Pancreas (tissue), 10 donors: ENCODE results near the gene GLI3. TPM values are rescaled to one million over a fixed set of nuclear protein-coding genes. Genes with fewer than 3 reads are reported as not detected.

Experiments used
- ATAC-seq, 4 donors: fragments of 200-7000 bp; cut with Tn5 transposase; one replicate each; pipeline versions ENCODE4 v1.8.0 to v1.9.1; 2020; ENCODE audit warnings: mild to moderate bottlenecking in 4 of 4, moderate library complexity in 4 of 4
- DNase-seq, 6 donors: peaks; one replicate each; pipeline ENCODE4 v3.0.0-alpha.2; 2020
- FAIRE-seq: peaks from 2 replicates; lab custom pipeline; 2012; peaks lifted over from hg19 to GRCh38; lab: Jason Lieb, UNC
- H3K27ac ChIP-seq, 4 donors: fragments of 200-600 bp; sonication (generic); 1 replicate in 3 of 4; 2 replicates in 1 of 4; pipeline versions ENCODE4 v1.5.0 to v1.8.0; 2020
- H3K27me3 ChIP-seq, 4 donors: fragments of 200-600 bp; one replicate each; pipeline ENCODE4 v1.8.0; 2021
- H3K36me3 ChIP-seq, 3 donors: fragments of 200-600 bp; sonication (generic) in 1 of 3; one replicate each; pipeline versions ENCODE4 v1.5.0 to v1.8.0; 2020 to 2021
- H3K4me1 ChIP-seq, 3 donors: fragments of 200-600 bp; one replicate each; pipeline ENCODE4 v1.8.0; 2021
- H3K4me3 ChIP-seq, 4 donors: fragments of 200-600 bp; sonication (generic) in 2 of 4; one replicate each; pipeline versions ENCODE4 v1.5.0 to v1.8.0; 2020 to 2021
- H3K9me3 ChIP-seq, 4 donors: fragments of 200-600 bp; one replicate each; pipeline ENCODE4 v1.8.0; 2021
- WGBS, 2 donors: extraction: QIAGEN DNeasy Blood & Tissue Kit; methylation state at CpG; one replicate each; pipeline ENCODE4 v1.1.7; 2013; 5-methylcytosine and 5-hydroxymethylcytosine counted together
- intact Hi-C, 3 donors: fragments of 100-400 bp; cut with DNase I; formaldehyde crosslinking; loops; one replicate each; pipeline versions ENCODE4 v1.11.1 to v1.14.2; 2022
- polyA plus RNA-seq, 2 donors: library from polyadenylated mRNA; stranded (reverse); fragments of 200-250 nt; gene quantifications; one replicate each; pipeline ENCODE4 v1.2.3, GENCODE V29; 2013
- total RNA-seq, 6 donors: library from RNA; stranded (reverse); fragmentation: NEBNext Ultra II Directional in 4 of 6; extraction: Animal tissue kit (Norgen Biotek cat#: 25700) in 4 of 6; gene quantifications; one replicate each; pipeline versions ENCODE4 v1.2.1 to v1.2.4, GENCODE V29; 2021 to 2023
- TF ChIP-seq, protein P1 (sequence below), 4 donors: fragments of 200-600 bp; sonication (generic) in 3 of 4; IDR thresholded peaks; one replicate each; pipeline versions ENCODE4 v1.5.0 to v1.8.0; 2021; ENCODE audit warnings: antibody characterized with exemption in 4 of 4
- donor health status: healthy with polysubstance abuse.
- donor health status: DM: no; HTN: no; CAD: no; lungs with moderate emphysema.
- donor health status: DM: no; HTN: no; CAD: no.
- donor health status: control.
- donor health status: control.
- donor health status: Bipolar disorder and iron deficiency.
- donor health status: DM: yes; HTN: yes; CAD: no.
- donor health status: DM: no; HTN: no; CAD: no.
- donor health status: DM: no; HTN: no; CAD: no.
- donor health status: DM: yes; HTN: yes; CAD: no.

GLI3 gene
- total and polyA plus RNA-seq, 8 donors, result 0.38 to 6.2 (median 1.4) TPM

DNA sequence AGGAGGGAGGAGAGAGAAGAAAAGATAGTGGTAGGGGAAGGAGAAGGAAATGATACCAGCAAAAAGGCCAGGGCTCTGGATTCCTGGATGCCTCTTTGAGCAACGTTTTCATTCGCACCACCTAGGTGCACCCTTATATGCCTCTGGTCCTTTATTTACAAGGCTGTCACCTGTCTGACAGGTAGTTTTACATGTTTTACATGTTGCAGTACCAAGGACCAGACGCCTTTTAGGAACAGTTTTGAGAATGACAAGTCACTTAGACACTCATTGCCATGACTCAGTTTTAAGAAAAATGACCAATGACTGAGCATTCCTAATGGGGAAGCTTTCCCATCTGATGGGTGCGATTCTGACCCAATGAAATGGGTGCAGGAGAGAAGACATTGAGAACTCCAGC, 119.8 kb downstream of the GLI3 start:
- ATAC-seq, result no peak
- no peaks in the 10 kb centered on the region for H3K9me3 ChIP-seq
- intact Hi-C loops, result no loop called here
- FAIRE-seq, result no peak
- H3K36me3 ChIP-seq, result no peaks in the 10 kb centered on the region
- H3K27me3 ChIP-seq, result no peaks in the 10 kb centered on the region
- H3K4me3 ChIP-seq, result no peak overlapping the region
- TF ChIP-seq, protein P1, sequence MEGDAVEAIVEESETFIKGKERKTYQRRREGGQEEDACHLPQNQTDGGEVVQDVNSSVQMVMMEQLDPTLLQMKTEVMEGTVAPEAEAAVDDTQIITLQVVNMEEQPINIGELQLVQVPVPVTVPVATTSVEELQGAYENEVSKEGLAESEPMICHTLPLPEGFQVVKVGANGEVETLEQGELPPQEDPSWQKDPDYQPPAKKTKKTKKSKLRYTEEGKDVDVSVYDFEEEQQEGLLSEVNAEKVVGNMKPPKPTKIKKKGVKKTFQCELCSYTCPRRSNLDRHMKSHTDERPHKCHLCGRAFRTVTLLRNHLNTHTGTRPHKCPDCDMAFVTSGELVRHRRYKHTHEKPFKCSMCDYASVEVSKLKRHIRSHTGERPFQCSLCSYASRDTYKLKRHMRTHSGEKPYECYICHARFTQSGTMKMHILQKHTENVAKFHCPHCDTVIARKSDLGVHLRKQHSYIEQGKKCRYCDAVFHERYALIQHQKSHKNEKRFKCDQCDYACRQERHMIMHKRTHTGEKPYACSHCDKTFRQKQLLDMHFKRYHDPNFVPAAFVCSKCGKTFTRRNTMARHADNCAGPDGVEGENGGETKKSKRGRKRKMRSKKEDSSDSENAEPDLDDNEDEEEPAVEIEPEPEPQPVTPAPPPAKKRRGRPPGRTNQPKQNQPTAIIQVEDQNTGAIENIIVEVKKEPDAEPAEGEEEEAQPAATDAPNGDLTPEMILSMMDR (IDR thresholded peaks at IDR 0.05), result no peak
- H3K4me1 ChIP-seq, result no peaks in the 10 kb centered on the region
- no peak for DNase-seq
- no peak overlapping the region for H3K27ac ChIP-seq
- 48 to 58% methylated on average over 4 of the region's 4 CpGs for WGBS, 2 donors

DNA sequence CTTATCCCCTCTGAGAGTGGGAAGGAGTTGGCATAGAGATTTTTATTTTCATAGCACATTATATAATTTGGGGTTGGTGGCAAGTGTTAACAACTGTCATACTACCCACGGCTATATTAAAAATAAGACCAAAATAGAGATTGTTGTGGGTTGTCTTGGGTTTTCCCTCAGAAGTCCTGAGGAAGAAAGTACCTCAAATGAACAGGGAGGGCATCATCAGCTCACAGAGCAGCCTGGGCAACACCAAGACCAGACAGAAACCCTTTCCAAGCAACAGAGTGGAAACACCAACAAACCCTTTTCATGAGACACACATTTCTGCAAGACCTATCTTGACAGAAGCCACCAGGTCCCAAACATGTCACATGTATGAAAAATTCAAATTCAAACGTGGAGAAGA, 121.2 kb downstream of the GLI3 start:
- TF ChIP-seq, protein P1 (IDR thresholded peaks at IDR 0.05), result no peak
- no peak overlapping the region for H3K27ac ChIP-seq
- no peaks in the 10 kb centered on the region for H3K4me1 ChIP-seq
- H3K36me3 ChIP-seq, result no peaks in the 10 kb centered on the region
- intact Hi-C loops, result no loop called here
- no peak overlapping the region for H3K4me3 ChIP-seq
- FAIRE-seq (no peak), DNase-seq (no peak), ATAC-seq (no peak)
- no peaks in the 10 kb centered on the region for H3K9me3 ChIP-seq
- no peaks in the 10 kb centered on the region for H3K27me3 ChIP-seq
- 21 to 28% methylated on average over 2 of the region's 2 CpGs for WGBS, 2 donors

DNA sequence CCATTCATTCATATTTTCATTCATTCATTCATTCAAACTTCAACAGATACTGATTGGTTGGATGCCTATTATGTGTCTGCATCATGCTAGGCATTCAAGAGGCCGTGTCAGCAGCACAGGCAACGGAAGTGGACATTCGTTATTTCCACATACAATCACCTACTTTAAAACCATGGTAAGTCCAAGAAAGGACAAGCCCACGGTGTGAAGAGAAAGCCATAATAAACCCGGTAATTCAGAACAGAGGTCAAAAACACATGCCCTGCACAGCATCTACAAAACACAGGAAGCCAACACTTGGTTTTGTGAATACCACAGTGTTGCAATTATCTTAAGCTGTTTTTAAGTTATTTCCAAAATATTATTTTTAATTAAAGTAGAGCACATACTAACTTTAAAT, 126.7 kb downstream of the GLI3 start:
- DNase-seq, result no peak
- WGBS, 2 donors, result 69 to 80% methylated on average over 5 of the region's 5 CpGs
- no peaks in the 10 kb centered on the region for H3K36me3 ChIP-seq
- no peaks in the 10 kb centered on the region for H3K27me3 ChIP-seq
- intact Hi-C loops, result no loop called here
- H3K4me1 ChIP-seq, result no peaks in the 10 kb centered on the region
- no peak for FAIRE-seq
- no peak overlapping the region for H3K4me3 ChIP-seq
- H3K9me3 ChIP-seq, result no peaks in the 10 kb centered on the region
- TF ChIP-seq, protein P1 (IDR thresholded peaks at IDR 0.05), result no peak
- H3K27ac ChIP-seq, result no peak overlapping the region
- ATAC-seq, result no peak

DNA sequence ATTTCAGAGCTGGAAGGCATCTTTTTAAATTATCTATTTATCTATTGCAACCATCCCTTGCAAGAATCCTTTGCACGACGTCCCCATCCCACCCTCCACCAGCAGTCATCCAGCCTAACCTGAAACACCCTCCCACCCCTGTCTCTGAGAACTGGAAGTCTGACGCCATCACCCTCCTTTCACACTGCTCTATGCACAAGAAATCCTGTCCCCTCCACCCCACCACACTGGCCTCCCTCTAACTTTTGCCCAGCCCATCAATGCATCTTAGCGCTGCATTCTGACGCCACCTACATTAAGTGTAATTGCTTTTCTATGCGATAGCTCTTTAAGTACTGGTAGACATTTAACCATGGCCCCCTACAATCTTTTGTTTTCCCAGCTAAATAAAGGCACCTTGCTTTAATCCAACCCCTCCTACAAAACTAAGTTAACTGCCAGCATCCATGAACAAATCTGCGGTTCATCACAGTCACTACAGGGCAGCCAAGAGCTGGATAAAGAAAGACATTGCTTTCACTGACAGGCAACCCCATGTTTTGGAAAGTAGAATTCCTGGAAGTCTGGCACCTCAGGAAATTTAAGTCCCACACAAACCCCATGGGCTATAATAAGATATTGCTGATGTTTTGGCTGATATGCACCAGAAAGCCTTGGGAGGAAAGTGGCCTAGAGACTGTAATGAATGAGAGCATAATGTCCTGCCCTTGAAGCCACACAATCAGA, 128.0 kb downstream of the GLI3 start:
- Histone ChIP-seq H3K4me3 (no peak overlapping the region), H3K9me3 (no peaks in the 10 kb centered on the region), H3K27me3 (no peaks in the 10 kb centered on the region), H3K4me1 (no peaks in the 10 kb centered on the region), H3K27ac (no peak overlapping the region), H3K36me3 (no peaks in the 10 kb centered on the region)
- TF ChIP-seq, protein P1 (IDR thresholded peaks at IDR 0.05), result no peak
- ATAC-seq (no peak), FAIRE-seq (no peak), DNase-seq (no peak)
- intact Hi-C loops, result no loop called here
- 60 to 67% methylated on average over 7 of the region's 7 CpGs for WGBS, 2 donors

DNA sequence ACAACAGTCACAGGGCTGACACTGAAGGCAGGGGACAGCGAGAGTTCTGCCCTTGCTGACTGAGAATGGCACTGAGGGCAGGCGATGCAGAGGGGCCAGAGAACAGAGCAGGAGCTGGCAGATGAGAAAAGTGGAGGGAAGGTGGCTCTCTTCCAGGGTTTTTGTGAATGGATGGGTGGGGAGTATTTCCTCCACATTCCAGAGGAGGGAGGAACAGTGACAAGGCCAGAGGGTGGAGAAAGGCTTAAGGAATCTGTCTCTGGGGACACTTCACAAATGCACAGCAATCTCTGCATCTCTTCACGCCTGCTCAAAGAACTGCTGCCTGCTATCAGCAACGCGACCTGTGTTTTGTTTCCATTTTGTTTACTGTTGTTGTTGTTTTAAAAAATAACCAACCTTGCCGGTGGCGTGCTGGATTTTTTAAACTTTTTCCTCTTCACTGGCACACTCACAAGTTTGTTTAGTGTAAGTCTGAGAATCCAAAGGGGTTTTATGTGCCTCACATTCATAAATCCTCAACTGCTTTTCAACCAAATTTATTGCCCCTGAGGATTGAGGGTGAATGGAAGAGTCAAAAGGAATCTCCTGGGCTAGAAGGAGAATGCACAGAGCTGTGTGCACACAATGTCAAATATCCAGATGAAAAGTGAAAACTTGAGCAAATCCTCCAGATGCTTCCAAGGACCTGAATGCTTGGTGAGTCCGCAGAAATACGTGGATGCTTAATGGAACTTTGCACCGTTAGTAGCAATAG, 129.3 kb downstream of the GLI3 start:
- DNase-seq (no peak), ATAC-seq (no peak), FAIRE-seq (no peak)
- no peaks in the 10 kb centered on the region for H3K9me3 ChIP-seq
- H3K36me3 ChIP-seq, result no peaks in the 10 kb centered on the region
- WGBS, 2 donors, result 40 to 51% methylated on average over 10 of the region's 10 CpGs
- no peaks in the 10 kb centered on the region for H3K27me3 ChIP-seq
- no peaks in the 10 kb centered on the region for H3K4me1 ChIP-seq
- no peak overlapping the region for H3K27ac ChIP-seq
- intact Hi-C loops, result no loop called here
- H3K4me3 ChIP-seq, result no peak overlapping the region
- TF ChIP-seq, protein P1 (IDR thresholded peaks at IDR 0.05), result no peak
